Stimulated activated CD4-positive, alpha-beta T cell treated with anti-CD3 and anti-CD28 coated beads, Interleukin-2, amount 100 ng/mL, for 24 hours (primary cell): ENCODE measurements around the gene GATA1.
"Not testable (repeated sequence)": the region's sequence is repeated elsewhere in the genome, so short reads cannot be mapped to it uniquely, and the experiment has no call there.

Experiments
- DNase-seq, 2 donors: peaks; one replicate each; pipeline ENCODE4 v3.0.0-alpha.2; 2020

The GATA1 gene

DNA sequence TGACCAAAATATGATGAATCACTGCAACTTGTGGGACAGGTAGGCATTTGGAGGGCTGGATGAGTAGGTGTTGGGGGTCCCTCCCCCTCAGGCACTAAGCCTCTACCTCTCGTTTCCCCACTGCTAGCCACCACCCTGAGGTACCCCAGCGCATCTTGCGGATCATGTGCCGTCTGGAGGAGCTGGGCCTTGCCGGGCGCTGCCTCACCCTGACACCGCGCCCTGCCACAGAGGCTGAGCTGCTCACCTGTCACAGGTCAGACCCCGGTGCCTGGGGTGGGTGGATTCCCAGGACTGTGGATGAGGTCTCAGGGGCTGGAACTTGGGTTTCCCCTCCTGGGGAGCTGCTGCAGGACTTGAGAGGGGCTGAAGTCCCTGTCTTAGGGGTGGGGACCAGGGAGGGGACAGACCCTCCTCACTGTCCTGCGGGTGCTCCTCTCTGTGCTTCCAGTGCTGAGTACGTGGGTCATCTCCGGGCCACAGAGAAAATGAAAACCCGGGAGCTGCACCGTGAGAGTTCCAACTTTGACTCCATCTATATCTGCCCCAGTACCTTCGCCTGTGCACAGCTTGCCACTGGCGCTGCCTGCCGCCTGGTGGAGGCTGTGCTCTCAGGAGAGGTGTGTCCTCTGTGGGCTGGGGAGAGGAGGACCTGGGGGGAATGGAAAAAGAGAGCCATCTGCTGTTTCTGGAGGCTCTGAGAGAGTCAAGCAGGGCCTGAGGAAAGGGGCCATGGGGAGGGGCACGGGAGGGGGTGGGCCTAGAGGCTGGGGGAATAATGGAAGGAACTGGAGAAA lies 29.8 kb downstream of the GATA1 start:
- no peak for DNase-seq

DNA sequence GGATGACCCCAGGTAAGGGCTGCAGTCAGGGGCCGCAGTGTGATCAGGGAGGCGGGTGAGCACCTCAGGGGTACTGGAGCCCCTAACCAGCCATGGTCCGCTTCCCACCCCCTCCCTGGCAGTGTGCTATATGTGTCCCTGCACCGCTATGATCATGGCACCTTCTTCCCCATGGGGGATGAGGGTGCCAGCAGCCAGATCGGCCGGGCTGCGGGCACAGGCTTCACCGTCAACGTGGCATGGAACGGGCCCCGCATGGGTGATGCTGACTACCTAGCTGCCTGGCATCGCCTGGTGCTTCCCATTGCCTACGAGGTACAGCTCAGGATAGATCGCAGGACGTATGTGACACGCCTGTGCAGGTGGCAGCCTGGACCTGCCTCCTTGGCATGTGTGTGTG lies 31.7 kb downstream of the GATA1 start:
- no peak for DNase-seq

DNA sequence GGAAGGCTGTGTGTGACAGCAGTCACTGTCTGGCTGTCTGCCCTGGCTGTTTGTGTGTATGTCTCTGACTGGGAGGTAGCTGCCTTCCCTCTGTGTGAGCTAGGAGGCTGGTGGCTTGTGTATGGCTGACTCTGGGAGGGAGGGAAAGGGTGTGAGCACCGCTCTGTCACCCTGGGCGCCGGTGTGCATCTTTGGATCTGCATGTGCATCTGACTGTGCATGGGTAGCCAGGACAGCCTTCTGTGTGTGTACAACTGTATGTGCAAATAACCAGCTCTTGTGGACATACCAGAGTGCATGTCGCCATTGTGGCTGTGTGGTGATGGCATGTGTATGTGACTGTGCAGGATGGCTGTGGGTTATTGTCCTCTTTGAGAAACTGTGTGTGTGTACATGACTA lies 32.5 kb downstream of the GATA1 start:
- no peak for DNase-seq

DNA sequence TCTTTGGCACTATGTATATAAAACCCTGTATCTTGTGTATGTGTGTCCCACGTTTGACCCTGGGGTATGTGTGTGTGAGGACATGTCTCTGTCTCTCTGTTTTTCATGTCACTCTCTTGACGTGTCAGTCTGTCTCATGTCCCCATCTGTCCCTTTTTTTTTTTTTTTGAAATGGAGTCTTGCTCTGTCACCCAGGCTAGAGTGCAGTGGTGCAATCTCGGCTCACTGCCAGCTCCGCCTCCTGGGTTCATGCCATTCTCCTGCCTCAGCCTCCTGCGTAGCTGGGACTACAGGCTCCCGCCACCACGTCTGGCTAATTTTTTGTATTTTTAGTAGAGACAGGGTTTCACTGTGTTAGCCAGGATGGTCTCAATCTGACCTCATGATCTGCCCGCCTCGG lies 33.0 kb downstream of the GATA1 start:
- not testable (repeated sequence) for DNase-seq

DNA sequence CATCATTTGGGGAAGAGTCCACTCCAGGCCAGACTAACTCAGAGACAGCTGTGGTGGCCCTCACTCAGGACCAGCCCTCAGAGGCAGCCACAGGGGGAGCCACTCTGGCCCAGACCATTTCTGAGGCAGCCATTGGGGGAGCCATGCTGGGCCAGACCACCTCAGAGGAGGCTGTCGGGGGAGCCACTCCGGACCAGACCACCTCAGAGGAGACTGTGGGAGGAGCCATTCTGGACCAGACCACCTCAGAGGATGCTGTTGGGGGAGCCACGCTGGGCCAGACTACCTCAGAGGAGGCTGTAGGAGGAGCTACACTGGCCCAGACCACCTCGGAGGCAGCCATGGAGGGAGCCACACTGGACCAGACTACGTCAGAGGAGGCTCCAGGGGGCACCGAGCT lies 36.7 kb downstream of the GATA1 start:
- no peak for DNase-seq

DNA sequence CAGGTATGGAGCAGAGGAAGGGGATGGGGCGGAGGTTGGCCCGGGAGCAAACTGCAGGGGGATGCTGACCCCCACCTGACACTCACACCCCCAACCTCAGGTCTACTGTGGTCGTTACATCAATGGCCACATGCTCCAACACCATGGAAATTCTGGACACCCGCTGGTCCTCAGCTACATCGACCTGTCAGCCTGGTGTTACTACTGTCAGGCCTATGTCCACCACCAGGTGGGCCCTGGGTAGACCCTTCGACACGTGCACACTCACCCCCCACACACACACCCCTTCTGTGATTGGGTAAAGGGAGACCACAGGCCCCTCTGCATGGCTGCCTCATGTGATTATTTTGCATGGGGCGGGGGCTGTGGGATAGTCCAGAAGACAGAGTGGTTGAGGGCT lies 37.7 kb downstream of the GATA1 start:
- DNase-seq, result no peak

DNA sequence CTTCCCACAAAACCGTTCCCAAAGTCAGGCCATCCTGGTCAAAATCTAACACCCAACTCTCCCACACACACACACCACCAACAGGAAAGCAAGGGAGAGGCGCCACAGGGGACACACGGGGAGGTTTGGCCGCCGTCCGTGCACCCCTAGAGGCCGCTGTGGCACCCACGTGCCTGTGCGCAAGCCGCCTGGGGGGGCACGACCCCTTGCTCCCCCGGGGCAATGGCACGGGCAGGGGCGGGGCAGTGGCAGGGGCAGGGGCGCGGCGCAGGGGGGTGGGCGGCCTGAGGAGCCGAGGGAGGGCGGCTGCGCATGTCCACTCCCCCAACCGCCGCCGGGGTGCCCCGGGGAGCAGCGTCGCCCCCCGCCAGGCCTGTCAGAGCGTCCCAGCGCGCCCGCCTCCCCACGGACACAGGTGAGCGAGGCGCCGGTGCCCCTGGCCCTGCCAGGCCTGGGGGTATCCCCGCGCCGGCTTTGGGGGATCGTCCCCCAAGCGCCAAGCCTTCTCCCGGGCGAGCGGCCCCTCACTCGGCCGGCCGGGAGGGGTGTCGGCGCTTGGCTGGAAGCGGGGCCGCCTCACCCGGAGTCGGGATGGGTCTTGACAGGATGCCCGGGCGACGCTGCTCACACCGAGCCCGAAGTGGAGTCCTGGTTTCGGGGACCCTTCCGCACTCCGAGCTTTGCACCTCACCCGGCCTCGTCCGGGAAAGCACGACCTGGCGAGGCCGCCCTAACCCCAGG lies 39.9 kb downstream of the GATA1 start, which contains the start of gene ERAS:
ERAS (plus strand) TSS at position 379 of the 741 bp plus-strand sequence. CDS start 2,611 bp downstream, outside the sequence.
- DNase-seq, result peak in 1 of 2 donors; percentile 26

DNA sequence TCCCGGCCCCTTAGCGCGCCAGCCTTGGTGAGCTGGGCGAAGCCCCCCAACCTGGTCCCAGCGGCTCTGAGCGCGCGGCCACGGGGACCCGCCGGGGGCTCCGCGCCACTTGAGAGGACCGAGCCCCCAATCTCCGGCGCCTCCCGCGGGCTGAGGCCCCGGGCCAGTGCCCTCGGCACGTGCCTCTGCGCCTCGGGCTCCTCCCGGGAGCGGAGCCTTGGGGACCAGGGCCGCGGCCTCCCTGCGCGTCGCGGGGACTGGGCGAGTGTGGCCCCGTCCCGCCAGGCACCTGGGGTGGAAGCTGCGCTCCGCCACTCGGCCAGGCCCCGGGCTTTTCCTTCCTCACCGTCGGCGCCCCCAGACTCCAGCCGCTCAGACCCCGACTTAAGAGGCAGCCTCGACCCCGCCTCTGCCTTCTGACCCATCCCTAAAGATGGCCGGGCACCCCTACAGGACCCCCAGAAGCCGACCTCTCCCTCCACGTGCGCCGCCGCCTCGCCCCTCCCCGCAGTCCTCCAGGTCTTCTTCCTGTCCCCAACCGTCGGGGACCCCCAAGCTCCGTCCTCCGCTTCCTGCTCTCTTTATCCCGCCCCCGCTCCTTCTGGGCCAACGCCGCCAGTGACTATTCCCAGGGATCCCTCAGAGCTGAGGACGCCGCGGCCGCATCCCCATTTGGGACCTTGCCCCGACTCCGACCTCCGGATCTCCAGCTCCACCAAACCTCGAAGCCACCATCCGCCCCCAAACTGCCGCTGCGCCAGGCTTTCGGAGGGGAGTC lies 40.7 kb downstream of the GATA1 start:
- DNase-seq, result no peak

DNA sequence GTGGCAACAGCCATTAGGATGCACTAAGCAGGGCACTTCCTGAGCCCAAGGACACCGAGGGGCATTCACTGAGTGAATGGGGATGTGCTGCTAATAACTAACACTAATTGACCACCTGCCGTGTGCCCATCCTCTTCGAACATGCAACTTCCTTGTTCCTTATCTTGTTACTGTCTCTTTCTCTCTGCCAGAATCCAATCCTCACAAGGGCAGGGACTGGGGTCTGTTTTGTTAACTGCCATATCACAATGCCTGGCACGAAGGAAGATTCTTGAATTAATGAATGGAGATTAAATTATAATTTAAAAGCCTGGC lies 41.2 kb downstream of the GATA1 start:
- DNase-seq, result no peak

DNA sequence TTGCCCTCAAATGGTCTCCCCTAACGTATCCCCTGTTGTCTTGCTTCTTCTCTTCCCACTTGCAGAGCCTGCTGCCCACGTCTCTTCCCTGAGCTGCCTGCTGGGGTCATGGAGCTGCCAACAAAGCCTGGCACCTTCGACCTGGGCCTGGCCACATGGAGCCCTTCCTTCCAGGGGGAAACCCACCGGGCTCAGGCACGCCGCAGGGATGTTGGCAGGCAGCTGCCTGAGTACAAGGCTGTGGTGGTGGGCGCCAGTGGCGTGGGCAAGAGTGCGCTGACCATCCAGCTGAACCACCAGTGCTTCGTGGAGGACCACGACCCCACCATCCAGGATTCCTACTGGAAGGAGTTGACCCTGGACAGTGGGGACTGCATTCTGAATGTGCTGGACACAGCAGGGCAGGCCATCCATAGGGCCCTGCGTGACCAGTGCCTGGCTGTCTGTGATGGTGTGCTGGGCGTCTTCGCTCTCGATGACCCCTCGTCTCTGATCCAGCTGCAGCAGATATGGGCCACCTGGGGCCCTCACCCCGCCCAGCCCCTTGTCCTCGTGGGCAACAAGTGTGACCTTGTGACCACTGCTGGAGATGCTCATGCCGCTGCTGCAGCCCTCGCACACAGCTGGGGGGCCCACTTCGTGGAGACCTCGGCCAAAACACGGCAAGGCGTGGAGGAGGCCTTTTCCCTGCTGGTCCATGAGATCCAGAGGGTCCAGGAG lies 42.8 kb downstream of the GATA1 start:
- DNase-seq, result no peak

DNA sequence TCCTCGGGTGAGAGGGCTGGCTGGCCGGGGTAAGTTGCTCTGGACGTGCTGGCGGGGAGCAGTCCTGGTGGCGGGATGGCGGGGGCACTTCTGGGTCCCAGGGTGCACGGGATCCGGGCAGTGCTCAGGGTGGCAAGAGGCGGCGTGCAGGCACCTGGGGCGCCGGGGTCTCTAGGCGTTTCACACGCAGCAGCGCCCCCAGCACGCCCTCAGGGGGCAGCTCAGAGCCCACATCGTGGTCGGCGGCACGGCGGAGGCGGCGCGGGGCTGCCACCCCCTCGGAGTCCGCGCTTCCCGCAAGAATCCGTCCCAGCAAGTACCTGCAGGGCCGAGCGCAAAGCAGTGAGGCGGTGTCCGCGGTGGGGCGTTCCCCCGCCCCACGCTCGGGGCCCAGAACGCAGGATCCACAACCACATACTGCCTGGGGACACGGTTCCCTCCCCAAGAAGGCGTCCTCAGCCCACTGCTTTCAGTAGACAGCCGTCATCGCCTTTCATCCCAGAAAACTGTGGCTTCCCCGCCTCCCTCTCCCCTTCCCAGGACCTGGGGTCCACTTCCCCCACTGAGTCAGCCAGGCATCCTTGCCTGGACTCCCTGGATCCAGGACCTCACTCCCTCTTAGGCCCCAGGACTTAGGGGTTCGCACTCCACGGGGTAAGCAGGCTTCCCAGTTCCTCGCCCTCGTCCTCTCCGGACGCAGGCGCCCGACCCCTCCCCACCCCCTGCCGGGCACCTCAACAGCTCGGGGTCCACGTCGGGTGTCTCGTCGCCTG lies 44.9 kb downstream of the GATA1 start:
- no peak for DNase-seq

DNA sequence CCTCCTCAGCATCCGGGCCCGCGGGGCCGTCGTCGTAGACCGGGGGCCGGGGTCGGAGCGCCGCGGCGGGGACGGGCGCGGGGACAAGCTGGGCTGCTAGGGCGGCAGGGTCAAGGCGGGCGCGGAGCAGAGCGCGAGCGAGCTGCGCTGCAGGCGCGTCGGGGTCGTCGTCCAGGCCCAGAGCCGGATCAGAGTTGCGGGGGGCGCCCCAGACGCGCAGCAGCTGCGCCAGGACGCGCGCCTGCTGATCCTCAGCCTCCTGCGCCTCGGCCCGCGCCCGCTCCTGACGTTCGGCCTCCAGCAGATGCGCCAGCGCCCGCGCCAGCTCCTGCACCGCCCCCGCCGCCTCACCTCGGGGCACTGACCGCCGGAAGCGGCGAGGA lies 45.5 kb downstream of the GATA1 start:
- DNase-seq, result no peak

DNA sequence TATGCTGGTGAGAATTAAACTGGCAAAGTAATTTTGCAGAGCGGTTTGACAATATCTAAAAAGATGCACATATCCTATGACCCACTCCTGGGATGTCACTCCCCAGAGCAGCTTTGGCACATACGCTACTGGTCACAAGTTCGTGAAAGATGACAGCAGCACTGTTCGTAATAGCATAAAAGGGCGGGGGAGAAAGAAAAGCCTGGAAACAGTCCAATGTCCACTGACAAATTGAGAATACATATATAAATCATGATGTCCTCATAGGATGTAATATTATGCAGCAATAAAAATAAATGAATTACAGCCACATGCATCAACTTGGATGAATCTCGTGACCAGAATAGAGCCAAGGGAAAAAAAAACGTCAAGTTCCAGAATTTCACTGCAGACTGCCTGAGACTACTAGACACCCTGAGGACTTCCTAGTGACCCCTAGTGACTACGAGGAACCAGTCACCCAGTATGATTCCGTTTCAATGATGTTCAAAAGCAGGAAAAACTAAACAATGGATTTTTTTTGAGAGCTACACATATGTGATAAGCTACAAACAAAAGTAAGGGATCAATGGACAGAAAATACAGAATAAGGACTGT lies 47.2 kb downstream of the GATA1 start:
- no peak for DNase-seq

DNA sequence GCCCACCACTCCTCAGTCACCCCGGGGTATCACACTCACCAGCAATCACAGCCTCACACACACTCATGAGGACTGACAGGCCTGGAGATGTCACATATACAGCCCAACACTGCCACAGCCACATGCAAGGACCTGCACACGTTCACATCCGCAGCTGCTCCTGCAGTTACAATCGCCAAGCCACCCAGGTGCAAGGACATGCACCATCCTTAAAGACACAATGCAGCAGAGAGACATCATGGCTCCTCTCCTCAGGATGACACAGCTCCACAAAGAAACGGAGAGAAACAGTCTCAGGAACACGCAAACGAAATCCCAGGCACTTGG lies 48.0 kb downstream of the GATA1 start:
- no peak for DNase-seq

DNA sequence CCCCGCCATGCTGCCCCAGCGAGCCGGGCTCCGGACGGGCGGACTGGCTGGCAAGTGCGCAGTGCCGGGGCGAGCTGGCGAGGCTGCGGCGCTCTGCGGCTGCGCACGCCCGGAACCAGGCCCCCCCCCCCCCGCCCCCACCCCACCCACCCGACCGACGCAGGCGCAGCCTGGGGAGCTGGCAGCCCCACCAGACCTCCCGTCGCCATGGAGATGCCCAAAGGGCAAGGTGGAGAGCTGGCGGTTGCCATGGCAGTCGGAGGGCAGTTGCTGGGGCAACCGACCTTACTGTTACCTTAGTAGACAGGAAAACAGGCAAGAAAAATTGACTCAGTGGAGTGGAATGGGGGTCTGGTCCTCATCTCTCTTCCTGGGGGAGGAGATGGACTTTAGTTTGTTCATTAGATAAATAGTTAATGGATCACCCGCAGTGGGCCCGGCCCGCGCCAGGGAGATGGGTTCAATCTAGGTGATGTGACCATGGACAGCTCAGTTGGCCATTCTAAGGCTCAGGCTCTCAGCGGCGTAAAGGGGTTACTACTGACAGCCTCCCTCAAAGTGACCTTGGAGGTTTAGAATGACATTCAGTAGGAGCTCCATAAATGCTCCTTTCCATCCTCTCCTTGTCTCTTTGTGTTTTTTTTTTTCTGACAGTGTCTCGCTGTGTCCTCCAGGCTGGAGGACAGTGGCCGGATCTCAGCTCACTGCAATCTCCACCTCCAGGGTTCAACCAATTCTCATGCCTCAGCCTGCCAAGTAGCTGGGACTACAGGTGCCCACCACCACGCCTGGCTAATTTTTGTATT lies 49.3 kb downstream of the GATA1 start, which contains the start of gene PCSK1N:
PCSK1N (minus strand) TSS at position 87 of the 806 bp plus-strand sequence; CDS start at position 9, 78 bp downstream.
- DNase-seq, result peak in 1 of 2 donors; percentile 21

DNA sequence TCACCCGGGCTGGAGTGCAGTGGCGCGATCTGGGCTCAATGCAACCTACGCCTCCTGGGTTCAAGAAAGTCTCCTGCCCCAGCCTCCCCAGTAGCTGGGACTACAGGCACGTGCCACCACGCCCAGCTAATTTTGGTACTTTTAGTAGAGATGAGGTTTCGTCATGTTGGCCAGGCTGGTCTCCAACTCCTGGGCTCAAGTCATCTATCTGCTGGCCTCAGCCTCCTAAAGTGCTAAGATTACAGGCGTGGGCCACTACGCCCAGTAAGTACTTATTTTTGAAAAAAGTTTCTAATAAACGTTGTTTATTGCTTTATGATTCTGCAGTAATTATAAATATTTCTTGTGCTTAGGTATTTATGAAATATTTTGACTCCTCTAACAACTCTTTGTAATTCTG lies 53.3 kb downstream of the GATA1 start:
- DNase-seq, result no peak
